HG03039 (cell line): Measurements from ENCODE around the gene TMBIM1.
"Not testable (repeated sequence)": the region's sequence is repeated elsewhere in the genome, so short reads cannot be mapped to it uniquely, and the experiment has no call there.

Experiments used
- ATAC-seq: cut with Tn5 transposase; IDR thresholded peaks from one replicate; pipeline ENCODE4 v1.9.1; 2021; ENCODE audit warnings: mild to moderate bottlenecking, moderate library complexity; ENCODE audit not compliant: unreplicated experiment

TMBIM1 gene

GRCh38 chr2:218319813-218320365 lies 27.6 kb upstream of the TMBIM1 start:
- no peak for ATAC-seq

GRCh38 chr2:218318241-218318640 lies 25.9 kb upstream of the TMBIM1 start:
- no peak for ATAC-seq

GRCh38 chr2:218317835-218318234 lies 25.5 kb upstream of the TMBIM1 start:
- no peak for ATAC-seq

- ATAC-seq, result no peak
Observed at GRCh38 chr2:218317303-218317630, 25.0 kb upstream of the TMBIM1 start.

GRCh38 chr2:218315397-218315796 lies 23.1 kb upstream of the TMBIM1 start:
- ATAC-seq, result no peak

- ATAC-seq, result not testable (repeated sequence)
Observed at GRCh38 chr2:218314764-218315163, 22.5 kb upstream of the TMBIM1 start.

GRCh38 chr2:218313356-218313755 lies 21.1 kb upstream of the TMBIM1 start:
- ATAC-seq, result no peak

GRCh38 chr2:218312267-218312756 lies 20.0 kb upstream of the TMBIM1 start:
- no peak for ATAC-seq

GRCh38 chr2:218311541-218312266 lies 19.4 kb upstream of the TMBIM1 start:
- not testable (repeated sequence) for ATAC-seq

GRCh38 chr2:218310853-218311540 lies 18.7 kb upstream of the TMBIM1 start:
- no peak for ATAC-seq

- no peak for ATAC-seq
Observed at GRCh38 chr2:218307415-218308090, 15.2 kb upstream of the TMBIM1 start.

- no peak for ATAC-seq
Observed at GRCh38 chr2:218306184-218306920, 14.0 kb upstream of the TMBIM1 start.

- no peak for ATAC-seq
Observed at GRCh38 chr2:218305383-218305782, 13.1 kb upstream of the TMBIM1 start.

- ATAC-seq, result no peak
Observed at GRCh38 chr2:218301176-218301819, 9.0 kb upstream of the TMBIM1 start.

GRCh38 chr2:218300141-218300540 lies 7.8 kb upstream of the TMBIM1 start:
- ATAC-seq, result no peak

GRCh38 chr2:218298314-218298875 lies 6.1 kb upstream of the TMBIM1 start:
- no peak for ATAC-seq

- ATAC-seq, result no peak
Observed at GRCh38 chr2:218296847-218297246, 4.5 kb upstream of the TMBIM1 start.

- ATAC-seq, result no peak
Observed at GRCh38 chr2:218296200-218296599, 3.9 kb upstream of the TMBIM1 start.

- no peak for ATAC-seq
Observed at GRCh38 chr2:218295029-218295428, 2.7 kb upstream of the TMBIM1 start.

- no peak for ATAC-seq
Observed at GRCh38 chr2:218294430-218295022, 2.2 kb upstream of the TMBIM1 start.
